Stimulated activated CD4-positive, alpha-beta T cell treated with anti-CD3 and anti-CD28 coated beads, Interleukin-2, amount 100 ng/mL, for 48 hours (primary cell): ENCODE measurements around the gene MUC5B.

Experiments
- DNase-seq, 2 donors: peaks; one replicate each; pipeline ENCODE4 v3.0.0-alpha.2; 2020

MUC5B gene

DNA sequence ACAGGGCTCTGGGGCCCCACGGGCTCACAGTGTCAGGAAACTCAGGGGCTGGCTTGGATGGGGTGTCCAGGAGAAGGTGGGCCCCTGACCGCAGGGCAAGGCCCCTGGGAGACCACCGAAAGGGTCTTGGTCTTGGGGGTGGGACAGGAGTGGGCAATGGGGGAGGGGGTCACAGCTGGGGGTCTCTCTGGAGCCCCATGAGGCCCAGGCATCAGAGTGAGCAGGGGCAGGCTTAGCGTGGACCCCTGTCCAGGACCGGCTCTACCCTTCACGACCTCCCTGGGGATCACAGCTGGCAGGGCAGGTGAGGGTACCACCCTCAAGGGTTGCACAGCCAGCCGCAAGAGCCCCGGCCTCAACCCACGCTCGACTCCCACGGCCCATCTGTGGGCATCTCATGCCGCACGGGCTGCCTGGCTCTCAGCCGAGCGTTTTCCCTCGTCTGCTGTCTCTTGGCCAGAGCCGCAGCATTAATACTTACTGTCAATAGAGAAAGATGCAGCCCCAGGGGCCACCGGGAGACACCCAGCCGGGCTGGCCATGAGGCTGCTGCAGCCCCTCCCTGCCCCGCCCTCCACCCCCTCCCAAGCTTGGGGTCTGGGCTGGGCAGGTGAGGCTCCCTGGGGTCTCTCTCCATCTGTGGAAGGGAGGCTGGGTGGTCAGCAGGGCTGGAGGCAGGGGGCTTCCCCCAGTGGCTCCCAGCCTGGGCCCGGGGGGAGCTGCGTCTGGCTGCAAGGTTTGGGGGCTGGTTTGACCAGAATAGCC lies 662 bp downstream of the MUC5B start:
- no peak for DNase-seq

DNA sequence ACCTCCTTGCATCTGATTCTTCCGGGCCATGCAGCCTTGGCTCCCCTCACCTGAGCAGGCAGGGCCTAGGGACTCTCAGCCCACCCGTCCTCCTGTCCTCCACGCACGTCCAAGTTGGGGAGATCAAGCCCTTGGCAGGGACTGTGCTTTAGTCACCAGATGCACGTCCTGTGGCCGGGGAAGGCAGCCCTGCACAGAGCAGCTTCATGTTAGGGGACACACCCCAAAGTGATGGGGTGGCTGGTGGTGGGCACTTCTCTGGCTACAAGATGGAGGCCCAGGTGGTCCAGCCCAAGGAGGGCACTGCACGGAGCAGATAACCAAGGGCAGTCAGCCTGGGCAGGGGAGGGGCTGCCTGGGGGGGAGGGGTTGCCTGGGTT lies 1.2 kb downstream of the MUC5B start:
- no peak for DNase-seq

DNA sequence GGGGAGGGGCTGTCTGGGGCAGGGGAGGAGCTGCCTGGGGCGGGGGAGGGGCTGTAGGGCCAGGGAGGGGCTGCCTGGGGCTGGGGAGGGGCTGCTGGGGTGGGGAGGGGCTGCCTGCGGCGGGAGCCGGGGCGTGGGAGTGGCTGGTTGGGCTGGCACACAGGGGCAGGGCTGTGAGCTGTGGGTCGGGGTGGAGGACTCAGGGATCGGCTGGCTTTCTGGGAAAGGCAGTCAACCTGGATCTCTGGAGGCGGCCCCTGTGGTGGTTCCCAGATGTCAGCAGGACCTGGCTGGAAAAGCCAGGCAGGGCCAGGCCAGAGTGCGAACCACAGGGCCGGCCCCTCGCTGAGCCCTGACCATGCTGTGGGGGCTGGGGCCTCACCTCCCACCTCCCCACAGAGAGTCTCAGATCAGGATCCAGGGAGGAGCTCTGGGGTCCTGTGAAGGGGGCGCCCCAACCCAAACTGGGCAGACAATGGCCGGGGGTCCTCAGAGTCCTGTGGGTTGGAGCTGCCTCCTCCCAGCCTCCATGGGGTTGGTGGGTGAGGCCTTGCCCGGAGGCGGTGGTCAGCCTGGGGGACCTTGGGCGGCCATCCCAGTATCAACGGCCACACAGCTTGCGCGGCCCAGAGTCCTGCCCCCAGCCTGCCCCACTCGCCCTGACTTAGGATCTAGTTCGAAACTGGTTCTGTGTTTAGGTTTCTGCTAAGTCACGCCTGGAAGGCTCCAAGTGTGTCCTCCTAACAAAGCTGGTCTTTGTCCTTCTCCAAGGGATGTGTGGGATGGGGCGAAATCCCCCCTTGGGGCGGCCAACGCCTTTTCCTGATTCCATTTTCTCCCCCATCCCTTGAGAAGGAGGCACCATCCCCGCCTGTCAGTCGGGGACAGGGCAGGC lies 1.9 kb downstream of the MUC5B start:
- DNase-seq = no peak

DNA sequence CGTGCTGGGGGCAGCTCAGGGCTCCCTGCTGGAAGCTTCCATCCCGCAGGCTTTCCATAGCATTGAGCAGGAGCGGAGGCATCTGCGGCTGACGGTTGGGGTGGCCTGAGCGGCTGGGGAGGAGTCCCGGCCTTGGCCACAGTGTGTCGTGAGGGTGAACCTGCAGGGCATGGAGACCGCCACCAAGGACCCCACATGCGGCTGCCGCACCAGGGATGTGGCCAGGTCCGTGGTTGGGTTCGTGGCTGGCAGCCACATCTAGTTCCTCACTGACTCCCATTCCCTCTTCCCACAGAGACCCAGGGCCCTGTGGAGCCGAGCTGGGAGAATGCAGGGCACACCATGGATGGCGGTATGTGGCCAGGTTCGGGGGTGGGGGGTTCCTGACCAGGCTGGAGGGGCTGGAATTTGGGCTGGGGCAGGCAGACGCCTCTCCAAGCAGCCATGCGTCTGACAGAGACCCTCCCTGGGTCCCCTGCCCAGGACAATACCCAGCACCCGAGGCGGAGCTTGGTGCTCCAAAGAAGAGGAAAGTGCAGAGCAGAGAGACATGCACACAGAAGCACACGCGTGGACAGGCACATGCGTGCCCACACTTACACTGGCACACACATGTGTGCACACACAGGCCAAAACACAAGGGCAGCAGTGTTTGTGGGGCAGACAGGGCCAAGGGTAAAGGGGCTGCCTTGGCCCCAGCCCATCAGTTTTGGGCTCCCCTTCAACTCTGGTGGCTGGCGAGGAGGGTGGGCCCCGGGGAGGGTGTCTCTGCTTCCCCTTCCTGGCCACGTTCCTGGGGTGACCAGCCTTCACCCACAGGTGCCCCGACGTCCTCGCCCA lies 2.7 kb downstream of the MUC5B start:
- DNase-seq = no peak

DNA sequence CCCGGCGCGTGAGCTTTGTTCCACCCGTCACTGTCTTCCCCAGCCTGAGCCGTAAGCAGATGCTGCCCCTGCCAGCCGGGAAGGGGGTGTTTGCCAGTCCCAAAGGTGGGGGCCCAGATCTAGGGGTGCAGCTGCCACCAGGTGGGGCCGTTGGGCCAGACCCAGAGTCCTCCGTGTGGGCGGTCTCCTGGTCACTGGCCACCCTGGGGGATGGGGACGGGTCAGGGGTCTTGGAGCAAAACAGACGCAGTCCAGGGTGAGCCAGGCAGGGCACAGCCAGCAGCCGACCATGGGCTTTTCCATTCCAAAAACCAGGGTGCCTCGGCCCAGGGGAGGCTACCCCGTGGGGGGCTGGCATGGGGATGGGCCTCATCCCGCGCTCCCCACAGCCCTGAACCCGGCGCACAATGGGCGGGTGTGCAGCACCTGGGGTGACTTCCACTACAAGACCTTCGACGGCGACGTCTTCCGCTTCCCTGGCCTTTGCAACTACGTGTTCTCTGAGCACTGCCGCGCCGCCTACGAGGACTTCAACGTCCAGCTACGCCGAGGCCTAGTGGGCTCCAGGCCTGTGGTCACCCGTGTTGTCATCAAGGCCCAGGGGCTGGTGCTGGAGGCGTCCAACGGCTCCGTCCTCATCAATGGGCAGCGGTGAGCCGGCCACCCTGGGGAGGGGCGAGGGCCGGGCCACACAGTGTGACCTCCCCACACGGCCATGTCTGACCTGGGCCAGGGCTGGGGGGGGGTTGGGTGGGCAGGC lies 3.5 kb downstream of the MUC5B start:
- DNase-seq = no peak

DNA sequence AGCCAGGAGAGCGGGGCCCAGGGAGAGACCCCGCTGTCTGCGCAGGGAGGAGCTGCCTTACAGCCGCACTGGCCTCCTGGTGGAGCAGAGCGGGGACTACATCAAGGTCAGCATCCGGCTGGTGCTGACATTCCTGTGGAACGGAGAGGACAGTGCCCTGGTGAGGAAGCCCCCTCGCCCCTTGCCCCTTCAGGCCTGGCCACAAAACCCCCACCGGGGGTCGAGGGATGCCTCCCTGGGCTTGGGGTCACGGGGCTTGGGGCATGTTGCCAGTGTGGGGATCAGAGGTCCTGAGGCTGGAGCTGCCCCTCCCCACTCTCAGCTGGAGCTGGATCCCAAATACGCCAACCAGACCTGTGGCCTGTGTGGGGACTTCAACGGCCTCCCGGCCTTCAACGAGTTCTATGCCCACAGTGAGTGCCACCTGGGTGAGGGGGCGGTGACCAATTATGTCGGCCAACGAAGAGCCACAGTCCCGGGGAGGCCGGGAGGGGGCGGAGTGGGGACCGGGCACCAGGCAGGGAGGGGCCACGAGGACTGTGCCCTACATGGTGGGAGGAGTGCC lies 4.2 kb downstream of the MUC5B start:
- no peak for DNase-seq

DNA sequence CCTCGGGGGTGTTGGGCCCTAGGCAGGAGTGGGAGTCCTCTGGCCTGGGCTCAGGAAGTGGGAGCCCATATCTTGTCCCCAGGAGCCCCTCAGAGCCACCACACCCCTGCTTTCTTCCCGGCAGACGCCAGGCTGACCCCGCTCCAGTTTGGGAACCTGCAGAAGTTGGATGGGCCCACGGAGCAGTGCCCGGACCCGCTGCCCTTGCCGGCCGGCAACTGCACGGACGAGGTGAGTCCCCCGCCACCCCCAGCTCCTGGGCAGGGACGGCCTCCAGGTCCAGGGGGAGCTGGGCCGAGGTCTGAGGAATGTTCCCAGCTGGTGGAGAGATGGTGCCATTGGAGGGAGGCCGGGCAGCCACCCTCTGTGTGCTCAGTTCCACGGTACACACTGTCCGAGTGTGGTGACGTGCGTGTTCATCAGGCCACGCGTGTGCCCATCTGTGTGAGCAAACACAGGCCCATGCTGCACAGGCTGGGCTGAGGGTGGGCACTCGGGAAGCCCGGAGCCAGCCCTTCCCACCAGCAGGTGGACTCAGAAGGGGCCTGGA lies 4.8 kb downstream of the MUC5B start:
- DNase-seq = no peak

DNA sequence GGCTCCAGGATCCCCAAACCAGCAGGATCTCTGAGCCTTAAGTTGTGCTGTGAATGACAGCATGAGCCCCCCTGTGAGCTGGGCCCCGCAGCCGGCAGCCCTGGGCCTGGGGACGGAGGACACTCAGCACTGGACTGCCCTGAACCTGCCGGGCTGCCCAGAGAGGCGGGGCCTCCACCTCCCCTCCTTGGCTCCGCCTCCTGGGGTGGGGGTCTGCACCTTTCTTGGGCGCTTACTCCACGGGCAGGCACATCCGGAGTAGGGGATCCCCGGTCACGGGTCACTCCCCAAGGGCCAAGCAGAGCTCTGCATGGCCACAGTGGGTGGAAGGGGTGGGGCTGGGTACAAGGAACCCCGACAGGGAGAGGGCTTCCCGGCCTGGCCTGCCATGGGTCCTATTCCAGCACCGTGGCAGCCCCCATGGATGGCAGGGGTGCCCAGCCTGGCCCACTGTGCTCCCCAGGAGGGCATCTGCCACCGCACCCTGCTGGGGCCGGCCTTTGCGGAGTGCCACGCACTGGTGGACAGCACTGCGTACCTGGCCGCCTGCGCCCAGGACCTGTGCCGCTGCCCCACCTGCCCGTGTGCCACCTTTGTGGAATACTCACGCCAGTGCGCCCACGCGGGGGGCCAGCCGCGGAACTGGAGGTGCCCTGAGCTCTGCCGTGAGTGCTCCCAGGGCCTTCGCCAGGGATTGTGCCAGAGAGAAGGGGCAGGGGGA lies 5.4 kb downstream of the MUC5B start:
- no peak for DNase-seq

DNA sequence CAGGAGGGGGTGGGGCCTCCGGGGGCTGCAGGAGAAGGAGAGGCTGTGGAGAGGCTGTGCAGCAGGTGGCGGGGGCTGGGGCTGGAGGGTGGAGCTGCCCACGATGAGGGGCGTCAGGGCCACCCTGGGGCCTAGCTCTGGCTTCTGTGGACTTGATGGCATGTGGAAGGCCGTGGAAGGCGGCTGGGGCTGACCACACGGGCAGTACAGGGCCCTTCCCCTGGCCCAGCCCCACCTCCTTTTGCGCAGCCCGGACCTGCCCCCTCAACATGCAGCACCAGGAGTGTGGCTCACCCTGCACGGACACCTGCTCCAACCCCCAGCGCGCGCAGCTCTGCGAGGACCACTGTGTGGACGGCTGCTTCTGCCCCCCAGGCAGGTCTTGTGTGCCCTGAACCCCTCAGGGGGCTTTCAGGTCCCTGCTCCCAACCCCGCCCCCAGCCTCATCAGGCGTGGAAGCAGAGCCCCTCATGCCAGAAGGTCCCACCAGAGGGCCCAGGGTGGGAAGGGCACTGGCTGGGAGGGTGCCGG lies 6.1 kb downstream of the MUC5B start:
- no peak for DNase-seq

DNA sequence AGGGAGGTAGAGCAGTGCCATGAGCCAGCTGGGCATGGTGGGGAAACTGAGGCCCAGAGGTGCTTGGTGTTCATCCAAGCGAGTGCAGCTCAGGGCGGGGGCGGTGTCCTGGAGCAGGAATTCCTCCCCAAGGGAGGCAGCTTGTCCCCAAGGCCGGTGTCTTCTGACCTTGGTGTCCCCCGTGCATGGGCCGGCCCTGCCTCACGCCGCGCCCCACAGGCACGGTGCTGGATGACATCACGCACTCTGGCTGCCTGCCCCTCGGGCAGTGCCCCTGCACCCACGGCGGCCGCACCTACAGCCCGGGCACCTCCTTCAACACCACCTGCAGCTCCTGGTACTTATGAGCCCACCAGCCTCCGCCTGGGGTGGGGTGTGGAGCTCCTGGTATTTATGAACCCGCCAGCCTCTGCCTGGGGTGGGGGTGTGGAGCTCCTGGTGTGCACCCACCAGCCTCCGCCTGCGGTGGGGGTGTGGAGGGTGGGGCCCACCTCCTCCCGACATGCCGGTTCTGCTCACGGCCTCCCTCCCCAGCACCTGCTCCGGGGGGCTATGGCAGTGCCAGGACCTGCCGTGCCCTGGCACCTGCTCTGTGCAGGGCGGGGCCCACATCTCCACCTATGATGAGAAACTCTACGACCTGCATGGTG lies 6.7 kb downstream of the MUC5B start:
- no peak for DNase-seq

DNA sequence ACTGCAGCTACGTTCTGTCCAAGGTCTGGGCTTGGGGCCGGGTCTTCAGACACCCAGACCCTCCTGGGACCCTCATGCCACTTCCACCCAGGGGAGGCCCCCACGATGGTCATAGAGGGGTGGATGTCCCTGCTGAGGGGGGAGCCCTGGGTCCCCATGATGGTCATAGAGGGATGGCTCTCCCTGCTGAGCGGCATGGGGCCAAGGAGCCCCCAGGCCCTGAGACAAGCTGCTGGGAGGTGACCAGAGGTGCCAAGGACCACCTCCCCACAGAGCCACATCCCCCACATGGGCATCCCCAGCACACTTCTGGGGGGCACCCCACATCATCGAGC lies 7.2 kb downstream of the MUC5B start:
- no peak for DNase-seq

DNA sequence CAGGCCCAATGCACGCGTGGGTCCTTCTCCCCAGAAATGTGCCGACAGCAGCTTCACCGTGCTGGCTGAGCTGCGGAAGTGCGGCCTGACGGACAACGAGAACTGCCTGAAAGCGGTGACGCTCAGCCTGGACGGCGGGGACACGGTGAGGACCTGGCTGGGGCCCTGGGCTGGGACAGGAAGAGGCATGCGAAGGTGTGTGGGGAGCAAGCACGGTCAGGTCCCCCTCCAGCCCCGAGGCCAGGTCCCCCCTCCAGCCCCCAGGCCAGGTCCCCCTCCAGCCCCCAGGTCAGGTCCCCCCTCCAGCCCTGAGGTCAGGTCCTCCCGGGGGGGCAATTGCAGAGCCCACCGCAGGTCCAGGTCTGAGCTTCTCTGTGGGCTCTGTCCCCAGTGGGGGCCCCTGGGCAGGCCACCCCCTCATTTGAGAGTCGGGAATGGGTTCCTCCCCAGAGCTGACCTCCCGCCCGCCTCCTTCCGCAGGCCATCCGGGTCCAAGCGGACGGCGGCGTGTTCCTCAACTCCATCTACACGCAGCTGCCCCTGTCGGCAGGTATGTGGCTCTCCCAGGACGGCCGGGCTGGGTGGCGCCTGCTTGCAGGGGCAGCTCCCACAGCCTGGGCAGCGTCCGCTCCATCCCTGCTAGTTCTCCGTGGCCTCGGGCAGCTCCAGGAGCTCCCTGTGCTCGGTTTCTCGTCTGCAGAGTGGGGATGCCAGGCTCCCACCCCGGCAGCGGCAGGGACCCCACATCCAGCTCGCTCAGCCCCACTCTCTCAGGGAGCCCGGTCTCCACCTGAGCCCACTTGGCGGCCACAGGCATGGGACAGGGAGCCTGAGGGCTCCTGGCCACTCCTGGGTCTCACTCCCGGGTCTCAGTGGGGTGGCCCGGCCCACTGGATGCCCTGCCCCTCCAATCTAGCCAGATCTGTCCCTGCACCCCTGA lies 7.9 kb downstream of the MUC5B start:
- no peak for DNase-seq

DNA sequence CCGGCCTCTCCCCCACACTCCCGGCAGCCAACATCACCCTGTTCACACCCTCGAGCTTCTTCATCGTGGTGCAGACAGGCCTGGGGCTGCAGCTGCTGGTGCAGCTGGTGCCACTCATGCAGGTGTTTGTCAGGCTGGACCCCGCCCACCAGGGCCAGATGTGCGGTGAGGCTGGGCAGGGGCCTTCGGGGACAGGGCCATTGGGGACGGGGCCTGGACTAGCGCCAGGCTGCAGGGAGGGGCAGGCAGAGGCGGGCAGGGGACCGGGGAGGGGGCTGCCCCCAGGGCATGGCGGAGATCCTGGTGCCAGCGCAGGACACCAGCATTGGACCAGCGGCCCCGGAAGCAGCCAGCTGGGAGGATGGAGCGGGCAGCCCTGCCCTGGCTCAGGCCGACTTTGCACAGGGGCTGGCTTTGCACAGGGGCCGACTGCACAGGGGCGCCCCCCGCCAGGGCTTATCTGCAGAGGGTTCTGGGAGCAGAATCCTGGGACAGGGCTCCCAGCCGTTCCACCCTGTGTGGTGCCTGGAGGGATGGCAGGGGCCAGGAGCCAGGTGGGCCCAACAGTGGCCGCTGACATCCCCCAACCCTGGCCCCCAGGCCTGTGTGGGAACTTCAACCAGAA lies 8.6 kb downstream of the MUC5B start:
- no peak for DNase-seq

DNA sequence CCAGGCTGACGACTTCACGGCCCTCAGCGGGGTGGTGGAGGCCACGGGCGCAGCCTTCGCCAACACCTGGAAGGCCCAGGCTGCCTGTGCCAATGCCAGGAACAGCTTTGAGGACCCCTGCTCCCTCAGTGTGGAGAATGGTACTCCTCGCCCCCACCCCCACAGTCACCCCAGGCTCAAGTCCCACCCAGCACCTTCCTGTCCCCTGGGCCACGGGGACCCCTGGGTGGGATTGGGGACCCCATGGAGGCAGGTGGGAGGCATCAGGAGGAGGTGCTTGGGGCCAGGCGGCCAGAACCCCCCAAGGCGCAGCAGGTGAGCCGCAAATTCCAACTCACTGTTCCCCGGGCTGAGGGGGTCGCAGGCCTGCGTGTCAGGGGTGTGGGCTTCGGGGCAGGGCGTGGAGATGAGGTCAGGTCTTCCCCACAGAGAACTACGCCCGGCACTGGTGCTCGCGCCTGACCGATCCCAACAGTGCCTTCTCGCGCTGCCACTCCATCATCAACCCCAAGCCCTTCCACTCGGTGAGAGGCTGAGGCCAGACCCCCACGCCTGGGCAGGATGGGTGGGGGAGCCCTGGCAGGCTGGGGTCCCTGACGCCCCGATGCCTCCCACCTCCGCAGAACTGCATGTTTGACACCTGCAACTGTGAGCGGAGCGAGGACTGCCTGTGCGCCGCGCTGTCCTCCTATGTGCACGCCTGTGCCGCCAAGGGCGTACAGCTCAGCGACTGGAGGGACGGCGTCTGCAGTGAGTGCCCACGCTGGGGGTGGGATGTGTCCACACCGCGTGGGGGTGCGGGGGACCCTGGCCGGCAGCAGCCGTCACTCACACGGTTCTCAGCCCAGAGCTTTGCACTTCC lies 9.4 kb downstream of the MUC5B start:
- no peak for DNase-seq

DNA sequence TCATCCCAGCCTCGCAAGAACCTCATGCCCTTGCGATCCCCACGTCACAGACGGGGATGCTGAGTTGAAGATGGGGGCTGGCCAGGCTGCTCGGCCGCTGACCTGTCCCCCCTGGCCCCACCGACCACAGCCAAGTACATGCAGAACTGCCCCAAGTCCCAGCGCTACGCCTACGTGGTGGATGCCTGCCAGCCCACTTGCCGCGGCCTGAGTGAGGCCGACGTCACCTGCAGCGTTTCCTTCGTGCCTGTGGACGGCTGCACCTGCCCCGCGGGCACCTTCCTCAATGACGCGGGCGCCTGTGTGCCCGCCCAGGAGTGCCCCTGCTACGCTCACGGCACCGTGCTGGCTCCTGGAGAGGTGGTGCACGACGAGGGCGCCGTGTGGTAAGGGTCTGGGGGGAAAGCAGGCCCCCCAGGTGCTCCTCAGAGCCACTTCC lies 10.0 kb downstream of the MUC5B start:
- DNase-seq = no peak

DNA sequence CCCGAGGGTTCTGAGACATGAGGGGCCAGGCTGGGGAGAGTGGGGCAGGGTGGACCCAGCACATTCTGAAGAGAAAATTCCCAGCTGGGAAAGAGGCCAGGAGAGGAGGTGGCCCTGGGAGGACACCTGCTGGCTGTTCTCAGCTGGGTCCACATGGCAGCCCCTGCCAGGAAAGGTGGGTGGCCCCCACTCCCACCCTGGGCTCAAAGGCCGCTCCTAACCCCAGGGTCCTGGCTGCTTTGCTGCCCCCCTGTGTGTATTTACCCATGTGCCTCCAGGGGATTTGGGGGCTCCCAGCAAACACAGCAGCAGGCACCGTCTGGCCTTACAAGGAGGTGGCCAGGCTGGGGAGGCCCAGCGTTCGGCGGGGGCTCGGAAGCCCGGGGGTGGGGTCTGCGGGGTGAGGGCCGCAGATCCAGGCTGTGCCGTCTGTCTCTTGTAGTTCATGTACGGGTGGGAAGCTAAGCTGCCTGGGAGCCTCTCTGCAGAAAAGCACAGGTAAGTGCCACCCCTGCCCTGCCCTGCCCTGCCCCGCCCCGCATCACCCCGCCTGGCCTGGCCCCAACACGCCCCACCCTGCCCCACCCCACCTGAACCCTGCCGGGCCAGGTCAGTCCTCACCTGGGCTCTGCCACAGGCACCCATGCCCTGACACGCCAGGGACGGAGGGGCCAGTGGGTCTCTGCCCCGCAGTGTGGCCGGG lies 10.6 kb downstream of the MUC5B start:
- DNase-seq = no peak

DNA sequence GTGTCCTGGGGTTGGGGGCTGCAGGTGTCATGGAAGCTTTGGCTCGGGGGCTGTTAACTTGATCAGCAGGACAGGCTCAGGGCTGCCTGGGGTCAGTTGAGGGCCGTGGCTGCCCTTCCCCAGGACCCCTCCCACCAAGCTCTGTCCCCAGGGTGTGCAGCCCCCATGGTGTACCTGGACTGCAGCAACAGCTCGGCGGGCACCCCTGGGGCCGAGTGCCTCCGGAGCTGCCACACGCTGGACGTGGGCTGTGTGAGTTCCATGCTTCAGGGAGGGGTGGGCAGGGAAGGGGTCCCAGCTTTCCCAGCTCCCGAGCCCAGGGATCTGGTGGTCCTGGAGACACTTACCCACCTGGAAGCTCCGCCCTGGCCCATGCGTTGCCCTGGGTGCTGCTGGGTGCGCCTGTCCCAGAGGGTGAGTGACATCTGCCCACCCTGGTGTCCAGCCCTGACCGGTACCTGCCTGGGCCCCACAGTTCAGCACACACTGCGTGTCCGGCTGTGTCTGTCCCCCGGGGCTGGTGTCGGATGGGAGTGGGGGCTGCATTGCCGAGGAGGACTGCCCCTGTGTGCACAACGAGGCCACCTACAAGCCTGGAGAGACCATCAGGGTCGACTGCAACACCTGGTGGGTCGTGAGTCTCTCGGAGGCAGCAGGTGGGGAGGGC lies 11.3 kb downstream of the MUC5B start:
- no peak for DNase-seq
